ENCODE results near the gene ARID2.

The ARID2 gene

DNA sequence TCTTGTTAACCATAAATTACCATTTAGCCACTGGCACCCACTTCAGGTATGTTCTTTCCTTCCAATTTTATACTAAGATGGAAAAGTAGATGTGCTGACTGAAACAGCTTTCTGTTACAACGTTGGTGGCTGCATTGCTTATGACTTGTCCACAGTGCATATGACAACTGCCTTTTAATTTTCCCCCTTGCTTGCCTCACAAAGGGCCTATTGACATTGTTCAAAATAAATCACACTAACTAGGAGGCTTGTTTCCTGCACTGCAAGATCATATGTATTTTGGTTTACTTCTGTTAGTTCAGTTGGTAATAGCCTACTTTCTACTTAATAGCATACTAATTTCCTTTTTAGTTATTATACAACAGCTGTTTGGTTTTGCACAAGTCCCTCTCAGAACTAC lies 205.4 kb downstream of the ARID2 start:
- DNase-seq (ENCODE audit: low read depth in 3 of 3) = no peak

DNA sequence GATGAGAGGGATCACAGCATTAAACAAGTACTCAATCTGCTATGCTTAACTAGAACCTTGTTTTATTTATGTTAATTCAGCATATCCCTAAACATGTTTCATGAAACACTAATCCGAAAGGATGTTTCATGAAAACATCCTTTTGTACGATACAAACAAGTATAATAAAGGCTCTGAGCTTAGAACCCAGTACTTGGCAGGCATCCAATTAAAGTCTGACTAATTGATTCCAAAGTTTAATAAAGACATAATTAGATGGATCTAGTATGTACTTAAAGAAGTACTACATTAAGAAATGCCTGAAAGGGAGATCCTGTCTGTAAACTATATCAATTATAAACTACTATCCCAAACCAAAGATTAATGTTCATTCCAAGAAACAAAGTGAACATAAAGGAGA lies 209.1 kb downstream of the ARID2 start:
- DNase-seq (ENCODE audit: low read depth in 3 of 3) = no peak

DNA sequence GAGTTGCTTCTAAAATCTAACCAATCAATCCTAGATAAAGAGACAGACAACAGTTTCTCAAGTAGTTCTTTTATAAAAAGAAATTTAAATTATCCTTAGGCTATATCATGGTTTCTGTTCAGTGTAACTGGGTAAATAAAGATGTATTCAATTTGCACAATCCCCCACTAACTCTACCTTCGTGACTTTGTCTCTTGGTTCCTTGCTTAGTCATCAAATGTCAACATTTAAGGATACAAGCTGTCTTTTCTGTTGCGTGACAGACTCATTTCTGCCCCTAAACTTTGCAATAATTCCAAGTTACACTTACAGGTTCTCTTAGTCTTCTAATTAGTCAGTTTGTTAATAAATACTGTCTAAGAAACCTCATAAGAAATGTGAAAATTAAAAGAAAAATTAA lies 210.3 kb downstream of the ARID2 start:
- no peak for DNase-seq (ENCODE audit: low read depth in 3 of 3)

DNA sequence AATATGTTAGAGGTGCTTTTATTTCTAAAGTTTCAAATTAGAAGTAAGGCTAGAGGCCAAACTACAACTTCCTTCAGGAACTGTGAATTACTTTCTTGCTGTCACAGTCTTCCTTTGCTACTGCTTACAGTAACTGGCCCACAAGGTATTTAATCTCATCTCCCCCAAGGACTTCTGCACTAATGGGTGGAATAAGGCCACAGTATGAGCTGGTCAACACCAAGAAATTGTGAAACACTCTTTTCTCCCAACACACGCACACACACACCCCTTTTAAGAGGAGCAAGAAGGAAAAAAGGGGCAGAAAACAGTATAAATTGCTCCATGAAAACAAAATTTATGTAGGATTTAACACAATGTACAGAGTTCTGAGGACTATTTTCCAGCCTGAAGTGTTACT lies 215.3 kb downstream of the ARID2 start:
- DNase-seq (ENCODE audit: low read depth in 3 of 3) = no peak

DNA sequence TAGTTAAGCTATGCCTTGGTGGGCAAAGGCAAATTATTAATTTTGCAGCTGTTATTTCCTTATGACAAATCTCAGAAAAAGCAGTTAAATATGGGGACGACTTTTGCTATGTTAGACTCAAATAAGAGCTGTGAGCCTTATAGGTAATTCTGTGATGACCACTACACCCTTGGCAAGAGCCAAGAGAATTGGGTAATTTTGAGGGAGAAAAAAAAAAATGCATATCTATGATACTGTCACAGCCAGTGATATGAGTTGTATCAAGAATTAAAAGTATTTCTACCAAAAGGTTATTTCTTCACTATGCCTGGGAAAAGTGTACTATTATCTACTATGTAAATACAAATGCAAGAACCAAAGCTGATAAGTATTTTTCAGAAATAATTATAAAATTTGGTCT lies 216.9 kb downstream of the ARID2 start:
- DNase-seq (ENCODE audit: low read depth in 3 of 3) = no peak

DNA sequence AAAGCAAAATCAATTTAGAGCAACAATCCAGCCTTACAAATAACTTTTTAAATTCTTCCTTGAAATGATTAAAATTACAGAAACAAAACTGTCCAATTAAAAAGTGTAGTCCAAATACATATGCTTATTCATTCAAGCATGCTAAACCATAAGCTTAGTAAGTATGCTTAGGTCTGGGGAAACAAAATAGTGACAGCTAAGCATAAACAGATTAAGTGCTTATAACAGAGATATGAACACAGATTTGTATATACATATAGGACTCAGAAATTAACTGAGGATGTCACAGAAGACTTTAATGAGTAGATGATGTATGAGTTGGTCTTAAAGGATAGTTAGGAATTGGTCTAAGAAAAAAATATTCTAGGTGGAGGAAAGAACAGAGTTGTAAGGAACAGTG lies 219.0 kb downstream of the ARID2 start:
- no peak for DNase-seq (ENCODE audit: low read depth in 3 of 3)
